ENCODE results near the gene FEM1C. TPM values are rescaled to one million over a fixed set of nuclear protein-coding genes. Genes with fewer than 3 reads are reported as not detected.
A peak's percentile ranks its signal among the peaks of the same experiment; 100 is the strongest.

FEM1C gene
- polyA plus RNA-seq, 1 donor (not counting 4 experiments of a cell fraction or from before 2014, with no cell fraction given), result 11.9 TPM

DNA sequence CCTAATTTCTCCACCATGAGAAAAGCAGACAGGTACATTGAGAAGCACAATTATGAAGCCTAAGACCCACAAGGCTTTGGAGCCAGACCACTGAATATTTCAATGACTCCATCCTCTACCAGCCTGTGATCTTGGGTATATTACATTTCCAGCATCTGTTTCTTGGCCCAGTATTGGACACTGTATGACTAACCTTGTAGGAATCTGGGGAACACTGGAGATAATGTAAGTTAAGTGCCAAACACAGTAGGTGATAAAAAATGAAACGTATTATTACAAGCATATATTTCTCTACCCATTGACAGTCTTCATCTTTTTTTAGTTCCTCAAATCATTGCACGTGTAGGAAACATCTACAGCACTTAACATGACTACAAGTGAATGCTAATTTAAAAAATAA, 28.6 kb upstream of the FEM1C start:
- no peak overlapping the region for H3K4me2 ChIP-seq (ENCODE audit: control insufficient read depth, extremely low read depth, insufficient read depth, low read depth, low read length)
- FAIRE-seq, result peak; percentile 69

DNA sequence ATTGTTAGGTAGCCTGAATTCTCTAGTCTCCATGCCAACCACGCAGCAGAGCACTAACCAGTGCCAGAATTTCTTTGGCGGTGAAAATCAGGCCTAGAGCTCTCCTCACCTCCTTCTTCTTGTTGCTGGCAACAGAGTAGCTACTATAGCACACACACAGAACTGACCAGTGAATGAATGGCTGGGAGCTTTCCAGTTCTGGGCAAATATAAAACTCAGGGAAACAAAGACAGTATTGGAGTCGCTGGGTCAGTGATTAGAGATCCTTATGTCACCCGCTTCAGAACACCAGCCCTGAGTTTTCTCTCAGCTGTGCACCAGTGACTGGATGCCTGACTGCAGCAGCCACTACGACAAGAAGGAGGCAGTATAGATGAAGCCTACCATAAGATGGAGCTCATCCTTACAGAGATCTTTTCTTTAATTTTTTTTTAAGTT, 26.9 kb upstream of the FEM1C start:
- H3K9ac ChIP-seq (ENCODE audit: control insufficient read depth, extremely low read depth, insufficient read depth, low read length), result no peak overlapping the region
- dilution Hi-C loops (cut with MboI; ENCODE audit: extremely low pct_ligation_motif_present, low sequenced_read_pairs), result no loop called here
- peaks cover 15% of the 10 kb centered on the region for H3K4me1 ChIP-seq (ENCODE audit: control insufficient read depth, extremely low read depth, insufficient read depth, low read length)
- H3K36me3 ChIP-seq (ENCODE audit: control insufficient read depth in 2 of 2, extremely low read depth in 1 of 2, insufficient read depth in 2 of 2, low read length in 2 of 2), result no peaks in the 10 kb centered on the region
- no peaks in the 10 kb centered on the region for H3K27me3 ChIP-seq (ENCODE audit: control insufficient read depth, extremely low read depth, insufficient read depth, low read length)
- H3K27ac ChIP-seq (ENCODE audit: control insufficient read depth, insufficient read depth, low read length), result no peak overlapping the region
- no peaks in the 10 kb centered on the region for H3K9me3 ChIP-seq (ENCODE audit: control insufficient read depth, low read depth, low read length)
- TF ChIP-seq EZH2 (IDR thresholded peaks at IDR 0.05; ENCODE audit: low read length), result no peak
- TF ChIP-seq, protein P1, sequence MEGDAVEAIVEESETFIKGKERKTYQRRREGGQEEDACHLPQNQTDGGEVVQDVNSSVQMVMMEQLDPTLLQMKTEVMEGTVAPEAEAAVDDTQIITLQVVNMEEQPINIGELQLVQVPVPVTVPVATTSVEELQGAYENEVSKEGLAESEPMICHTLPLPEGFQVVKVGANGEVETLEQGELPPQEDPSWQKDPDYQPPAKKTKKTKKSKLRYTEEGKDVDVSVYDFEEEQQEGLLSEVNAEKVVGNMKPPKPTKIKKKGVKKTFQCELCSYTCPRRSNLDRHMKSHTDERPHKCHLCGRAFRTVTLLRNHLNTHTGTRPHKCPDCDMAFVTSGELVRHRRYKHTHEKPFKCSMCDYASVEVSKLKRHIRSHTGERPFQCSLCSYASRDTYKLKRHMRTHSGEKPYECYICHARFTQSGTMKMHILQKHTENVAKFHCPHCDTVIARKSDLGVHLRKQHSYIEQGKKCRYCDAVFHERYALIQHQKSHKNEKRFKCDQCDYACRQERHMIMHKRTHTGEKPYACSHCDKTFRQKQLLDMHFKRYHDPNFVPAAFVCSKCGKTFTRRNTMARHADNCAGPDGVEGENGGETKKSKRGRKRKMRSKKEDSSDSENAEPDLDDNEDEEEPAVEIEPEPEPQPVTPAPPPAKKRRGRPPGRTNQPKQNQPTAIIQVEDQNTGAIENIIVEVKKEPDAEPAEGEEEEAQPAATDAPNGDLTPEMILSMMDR (optimal IDR thresholded peaks at IDR 0.05 in 1 of 3, IDR thresholded peaks at IDR 0.05 in 1 of 3, conservative IDR thresholded peaks at IDR 0.05 in 1 of 3; ENCODE audit: extremely low read depth in 1 of 3, insufficient read depth in 2 of 3, low read length in 3 of 3), result no peak
- no peaks in the 10 kb centered on the region for H3K9me1 ChIP-seq (ENCODE audit: control insufficient read depth, extremely low read depth, insufficient read depth, low read length)
- no peaks in the 10 kb centered on the region for H3K79me2 ChIP-seq (ENCODE audit: control insufficient read depth, insufficient read depth, low read length)
- no peaks in the 10 kb centered on the region for H4K20me1 ChIP-seq (ENCODE audit: control insufficient read depth, extremely low read depth, insufficient read depth, low read length)
- H2AFZ ChIP-seq (ENCODE audit: control insufficient read depth, low read length), result no peak overlapping the region
- FAIRE-seq (no peak), DNase-seq (ENCODE audit: low read depth, low spot score) (no peak)
- no peak overlapping the region for H3K4me3 ChIP-seq (ENCODE audit: control insufficient read depth in 2 of 3, extremely low read depth in 1 of 3, insufficient read depth in 2 of 3, low read depth in 1 of 3, low read length in 3 of 3)
- H3K4me2 ChIP-seq (ENCODE audit: control insufficient read depth, extremely low read depth, insufficient read depth, low read depth, low read length), result no peak overlapping the region

More for the DNA sequence above, 28.6 kb upstream of the FEM1C start:
- dilution Hi-C loops (cut with MboI; ENCODE audit: extremely low pct_ligation_motif_present, low sequenced_read_pairs), result no loop called here
- no peaks in the 10 kb centered on the region for H4K20me1 ChIP-seq (ENCODE audit: control insufficient read depth, extremely low read depth, insufficient read depth, low read length)
- no peaks in the 10 kb centered on the region for H3K36me3 ChIP-seq (ENCODE audit: control insufficient read depth in 2 of 2, extremely low read depth in 1 of 2, insufficient read depth in 2 of 2, low read length in 2 of 2)
- no peak overlapping the region for H3K9ac ChIP-seq (ENCODE audit: control insufficient read depth, extremely low read depth, insufficient read depth, low read length)
- H2AFZ ChIP-seq (ENCODE audit: control insufficient read depth, low read length), result no peak overlapping the region
- no peak for TF ChIP-seq EZH2 (IDR thresholded peaks at IDR 0.05; ENCODE audit: low read length)
- TF ChIP-seq, protein P1 (optimal IDR thresholded peaks at IDR 0.05 in 1 of 3, IDR thresholded peaks at IDR 0.05 in 1 of 3, conservative IDR thresholded peaks at IDR 0.05 in 1 of 3; ENCODE audit: extremely low read depth in 1 of 3, insufficient read depth in 2 of 3, low read length in 3 of 3), result no peak
- H3K27me3 ChIP-seq (ENCODE audit: control insufficient read depth, extremely low read depth, insufficient read depth, low read length), result no peaks in the 10 kb centered on the region
- H3K79me2 ChIP-seq (ENCODE audit: control insufficient read depth, insufficient read depth, low read length), result no peaks in the 10 kb centered on the region
- H3K4me3 ChIP-seq (ENCODE audit: control insufficient read depth in 2 of 3, extremely low read depth in 1 of 3, insufficient read depth in 2 of 3, low read depth in 1 of 3, low read length in 3 of 3), result no peak overlapping the region
- peaks cover 15% of the 10 kb centered on the region for H3K4me1 ChIP-seq (ENCODE audit: control insufficient read depth, extremely low read depth, insufficient read depth, low read length)
- no peak for DNase-seq (ENCODE audit: low read depth, low spot score)
- no peaks in the 10 kb centered on the region for H3K9me1 ChIP-seq (ENCODE audit: control insufficient read depth, extremely low read depth, insufficient read depth, low read length)
- H3K27ac ChIP-seq (ENCODE audit: control insufficient read depth, insufficient read depth, low read length), result no peak overlapping the region
- no peaks in the 10 kb centered on the region for H3K9me3 ChIP-seq (ENCODE audit: control insufficient read depth, low read depth, low read length)
